DMS 273 (cell line): Measurements from ENCODE around the gene HSPB9.
A peak's percentile ranks its signal among the peaks of the same experiment; 100 is the strongest.

Source experiments
- DNase-seq: peaks from one replicate; lab custom pipeline; 2025; ENCODE audit not compliant: unreplicated experiment; lab: John Stamatoyannopoulos, UW

HSPB9 gene

GRCh38 chr17:42098730-42099399, 23.7 kb upstream of the HSPB9 start:
- DNase-seq = no peak

- DNase-seq = peak; percentile 85
Observed at GRCh38 chr17:42101513-42102292, 20.9 kb upstream of the HSPB9 start.

DNA sequence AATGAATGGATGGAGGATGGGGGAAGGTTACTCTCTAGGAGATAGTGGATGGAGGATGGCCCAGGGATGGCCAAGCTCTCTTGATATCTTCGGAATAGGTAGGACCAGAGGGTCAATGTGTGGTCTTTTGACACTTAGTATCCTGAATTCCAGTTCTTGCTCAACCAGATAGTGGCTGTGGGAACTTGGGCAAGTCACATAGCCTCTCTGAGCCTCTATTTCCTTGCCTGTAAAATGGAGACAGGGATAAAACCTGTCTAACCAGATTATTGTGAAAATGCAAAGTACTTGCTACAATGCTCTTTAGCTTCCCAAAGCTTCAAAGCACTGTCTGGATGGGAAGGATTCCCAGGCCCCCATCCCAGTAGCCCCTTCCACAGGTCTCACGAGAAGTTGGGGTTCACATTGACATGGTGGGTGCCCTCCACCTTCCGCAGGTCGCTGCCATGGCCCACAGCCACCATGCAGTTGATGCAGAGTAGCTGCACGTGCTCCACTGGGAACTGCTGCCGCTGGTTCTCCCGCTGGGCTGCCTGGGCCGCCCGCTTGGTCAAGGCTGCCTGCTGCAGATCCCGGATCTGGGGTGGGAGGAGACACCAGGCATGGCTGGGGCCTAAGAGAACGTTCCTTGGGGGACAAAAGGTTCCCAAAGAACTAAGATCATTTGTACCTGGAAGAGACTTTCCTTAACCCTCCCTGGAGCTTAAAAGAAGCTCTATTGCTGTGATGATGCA, 19.2 kb upstream of the HSPB9 start:
- DNase-seq = no peak

DNA sequence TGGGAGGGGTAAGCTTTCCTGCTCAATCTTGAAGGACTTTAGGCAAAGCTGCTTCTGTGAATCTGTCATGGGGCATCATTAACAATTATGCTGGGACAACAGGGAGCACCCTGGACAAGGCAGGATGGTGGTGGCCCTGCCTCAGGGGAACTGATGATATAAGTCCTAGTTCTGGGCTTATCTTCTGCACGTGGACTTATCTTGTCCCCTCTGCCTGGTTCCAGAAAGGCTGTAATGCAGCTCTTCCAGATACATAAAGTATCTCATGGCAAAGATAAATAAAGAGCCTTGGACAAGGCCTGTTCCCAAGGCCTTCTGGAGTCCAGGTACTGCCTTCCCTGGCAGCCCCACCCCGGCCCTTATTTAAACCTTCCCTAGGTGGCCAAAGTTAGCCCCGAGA, 18.3 kb upstream of the HSPB9 start:
- no peak for DNase-seq

GRCh38 chr17:42106009-42106408, 16.6 kb upstream of the HSPB9 start:
- no peak for DNase-seq

GRCh38 chr17:42107124-42107523, 15.5 kb upstream of the HSPB9 start:
- DNase-seq = no peak

GRCh38 chr17:42107597-42108576, 14.7 kb upstream of the HSPB9 start:
- DNase-seq = peak; percentile 93

GRCh38 chr17:42109086-42109485, 13.5 kb upstream of the HSPB9 start:
- DNase-seq = no peak

- no peak for DNase-seq
Observed at GRCh38 chr17:42110301-42111264, 12.0 kb upstream of the HSPB9 start.

DNA sequence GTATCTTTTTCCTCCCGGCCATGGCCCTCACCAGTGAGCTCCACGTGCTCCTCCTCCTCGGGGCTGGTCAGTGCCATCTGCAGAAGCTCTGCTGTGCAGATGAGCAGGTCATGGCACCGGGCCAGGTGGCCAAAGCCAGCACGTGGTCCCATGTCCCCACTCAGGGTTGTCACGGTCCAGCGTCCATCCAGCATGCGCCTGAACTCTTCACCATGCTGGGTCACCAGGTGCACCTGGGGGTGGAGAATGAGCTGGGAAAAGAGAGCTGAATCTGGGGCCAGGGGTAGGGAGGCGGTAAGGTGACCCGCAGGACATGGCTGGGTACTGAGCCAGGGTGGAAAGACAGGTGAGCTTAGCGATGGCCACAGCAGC, 11.4 kb upstream of the HSPB9 start:
- DNase-seq = no peak

DNA sequence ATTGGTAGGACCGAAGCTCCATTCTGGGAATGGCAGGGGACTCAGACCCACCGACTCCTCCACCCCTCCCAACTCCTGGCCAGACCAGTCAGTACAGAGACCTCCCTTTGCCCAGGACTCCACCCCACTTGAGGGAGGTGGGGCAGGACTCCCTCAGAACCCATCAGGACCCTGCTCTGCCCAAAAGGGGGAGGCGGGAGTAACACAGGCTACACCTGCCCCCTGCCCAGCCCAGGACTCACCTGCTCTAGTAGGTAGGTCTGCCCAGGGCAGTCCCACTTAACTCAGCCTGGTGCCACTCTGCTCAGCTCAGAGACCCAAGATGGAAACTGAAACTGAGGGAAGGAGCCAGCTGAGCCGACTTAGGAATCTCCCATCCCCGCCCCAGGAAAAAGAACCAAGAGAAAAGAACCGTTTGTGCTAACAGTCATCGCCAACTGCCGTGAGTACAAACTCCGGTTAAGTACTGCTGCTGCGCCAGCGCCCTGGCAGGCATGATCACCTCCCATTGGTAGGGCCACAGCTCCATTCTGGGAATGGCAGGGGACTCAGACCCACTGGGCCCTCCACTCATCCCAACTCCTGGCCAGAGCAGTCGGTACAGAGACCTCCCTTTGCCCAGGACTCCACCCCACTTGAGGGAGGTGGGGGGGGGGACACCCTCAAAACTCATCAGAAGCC, 10.6 kb upstream of the HSPB9 start:
- peak; percentile 65 for DNase-seq

GRCh38 chr17:42112552-42113176, 9.9 kb upstream of the HSPB9 start, which contains the start of gene DHX58:
Gene DHX58, minus strand, starts transcription at chr17:42112714. Its CDS starts 822 bp downstream, at chr17:42111892.
- DNase-seq = peak; percentile 84

DNA sequence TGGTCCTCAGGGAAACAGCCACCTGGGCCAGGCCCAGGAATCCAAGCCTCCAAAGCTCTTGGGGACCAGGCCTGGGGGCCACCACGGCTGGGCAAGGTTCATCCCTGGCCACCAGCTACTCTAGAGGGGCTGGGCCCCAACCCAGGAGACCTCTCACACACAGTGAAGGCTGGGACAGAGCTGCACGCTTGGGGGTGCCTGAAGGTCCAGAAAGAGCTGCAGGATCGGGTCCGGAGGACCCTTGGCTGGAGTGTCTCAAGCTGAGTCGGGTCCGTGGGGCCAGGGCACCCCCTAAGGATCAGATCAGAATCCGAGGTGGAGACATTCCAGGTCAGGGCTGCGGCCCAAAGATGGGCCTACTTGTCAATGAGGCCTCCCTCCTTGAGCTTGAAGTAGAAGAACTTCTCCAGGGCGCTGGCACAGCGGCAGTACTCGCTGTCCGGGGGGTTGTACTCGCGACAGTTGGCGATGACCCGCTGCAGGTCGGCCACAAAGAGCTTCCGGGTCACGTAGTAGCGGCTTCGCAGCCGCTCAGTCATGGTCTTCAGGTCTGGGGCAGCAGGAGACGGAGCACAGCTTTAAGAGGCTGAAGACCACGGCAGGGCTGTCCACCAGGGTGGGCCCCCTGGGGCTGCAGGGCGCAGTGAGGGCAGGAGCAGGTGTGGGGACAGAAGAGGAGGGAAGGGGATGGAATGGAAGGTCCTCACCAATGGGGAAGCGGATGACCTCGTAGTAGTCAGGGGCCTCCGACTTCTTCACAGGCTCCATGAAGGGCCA, 9.1 kb upstream of the HSPB9 start:
- no peak for DNase-seq

DNA sequence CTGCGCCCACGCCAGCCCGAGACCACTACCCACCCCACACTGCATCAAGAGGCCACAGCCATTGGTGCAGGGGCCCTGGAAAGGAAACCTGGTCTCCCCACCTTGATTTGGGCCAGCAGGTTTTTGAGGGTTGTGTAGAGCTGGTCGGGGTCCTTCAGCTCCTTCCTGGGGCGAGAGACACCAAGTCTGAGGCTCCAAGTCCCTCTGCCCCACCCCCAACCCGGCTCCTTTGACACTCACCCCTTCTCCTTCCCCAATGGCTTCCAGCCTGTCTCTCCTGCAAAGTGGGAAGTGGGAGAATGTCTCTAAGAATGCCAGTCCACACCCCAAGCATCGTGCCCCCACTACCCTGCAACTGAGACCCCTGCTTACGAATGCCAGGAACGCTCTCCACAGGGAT, 8.5 kb upstream of the HSPB9 start:
- DNase-seq = no peak

GRCh38 chr17:42116705-42117396, 5.8 kb upstream of the HSPB9 start:
- peak; percentile 94 for DNase-seq

GRCh38 chr17:42117397-42118125, 5.0 kb upstream of the HSPB9 start:
- DNase-seq = peak; percentile 40

DNA sequence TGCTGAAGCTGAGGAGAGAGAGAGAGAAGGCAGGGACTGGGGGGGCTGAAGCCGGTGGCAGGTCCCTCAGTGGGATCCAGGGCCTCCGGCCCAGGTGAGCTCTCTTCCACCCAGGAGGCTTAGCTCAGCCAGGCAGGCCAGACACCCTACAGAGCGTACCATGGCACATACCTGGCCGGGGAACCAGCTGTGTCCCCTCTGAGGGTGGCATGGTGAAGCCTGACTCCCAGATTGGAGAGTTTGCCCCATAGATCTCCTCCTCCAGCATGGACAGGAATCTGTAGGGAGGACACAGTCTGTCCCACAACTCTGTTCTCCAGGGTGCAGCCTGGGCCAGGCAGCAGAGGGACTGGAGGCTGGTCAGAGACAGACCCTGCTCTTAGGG, 4.5 kb upstream of the HSPB9 start:
- no peak for DNase-seq
